ENCODE measurements around the gene SZRD1. TPM values are rescaled to one million over a fixed set of nuclear protein-coding genes. Genes with fewer than 3 reads are reported as not detected.
A peak's percentile ranks its signal among the peaks of the same experiment; 100 is the strongest.

The SZRD1 gene
- total and polyA plus RNA-seq, 9 of the 15 experiments (the other 6 are each of a cell fraction or from before 2014, with no cell fraction given), result 3.9 to 149 (median 82.5) TPM

DNA sequence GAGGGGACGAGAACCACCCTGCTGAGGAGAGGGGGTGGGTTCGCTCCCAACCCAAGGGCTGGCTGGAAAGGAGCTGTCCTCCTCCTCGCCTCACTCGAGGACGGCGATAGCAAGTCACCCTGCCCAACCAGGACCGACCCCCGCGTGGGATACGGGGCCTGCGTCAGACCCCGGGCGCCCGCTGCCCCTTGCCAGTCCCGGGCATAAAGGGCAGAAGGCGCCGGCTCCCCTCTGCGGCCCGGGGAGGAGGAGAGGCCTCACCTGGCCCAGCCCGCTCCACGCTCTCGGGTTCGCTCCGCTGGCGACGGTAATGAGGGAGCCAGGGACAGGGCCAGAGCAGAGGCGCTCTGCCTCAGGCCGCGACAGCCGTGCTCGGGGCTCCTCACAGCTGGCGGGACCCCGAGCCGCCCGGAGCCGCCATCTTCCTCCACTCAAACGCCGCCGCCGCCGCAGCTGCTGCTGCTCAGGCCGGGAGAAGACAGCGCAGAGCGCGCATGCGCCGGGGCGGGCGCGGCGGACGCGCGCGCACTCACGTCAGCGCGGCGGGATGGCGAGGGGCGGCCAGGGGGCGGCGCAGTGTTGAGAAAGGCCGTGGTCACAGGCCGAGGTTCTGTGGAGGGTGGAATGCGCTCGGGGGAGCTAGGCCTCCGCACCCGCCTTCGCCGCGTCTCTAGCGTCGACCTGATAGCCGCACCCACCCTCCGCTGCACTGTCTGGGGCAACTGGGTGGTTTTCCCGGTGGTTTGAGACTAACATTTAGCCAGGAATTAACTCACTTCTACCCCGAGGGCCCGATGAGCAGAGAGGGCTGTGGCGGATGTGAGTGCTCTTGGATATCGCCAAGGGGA lies 14.8 kb upstream of the SZRD1 start, which contains the start of gene FBXO42 (continued):
- TF ChIP-seq ZHX1 (conservative IDR thresholded peaks at IDR 0.05; ENCODE audit: low read length) (no peak), DMBX1 (CRISPR knock-in tag; IDR thresholded peaks at IDR 0.05; ENCODE audit: borderline replicate concordance) (peak; percentile 82), CGGBP1 (CRISPR knock-in tag; IDR thresholded peaks at IDR 0.05) (peak; percentile 76; the same call in 1 of the 2 replicates), POLR2AphosphoS2 (IDR thresholded peaks at IDR 0.05; ENCODE audit: low read length) (peak; percentile 50; the same call in 1 of the 2 replicates), ZNF311 (CRISPR knock-in tag; IDR thresholded peaks at IDR 0.05) (no peak), NEUROD1 (IDR thresholded peaks at IDR 0.05; ENCODE audit: borderline replicate concordance, low read depth, low read length, partially characterized antibody) (peak; percentile 48), CBX5 (IDR thresholded peaks at IDR 0.05; ENCODE audit: borderline replicate concordance, low read depth) (0 out of 2 replicates have a peak, but pooled peaks have one; percentile 54), BRD9 (IDR thresholded peaks at IDR 0.05; ENCODE audit: low read depth, partially characterized antibody) (peak; percentile 79), HSF4 (CRISPR knock-in tag; IDR thresholded peaks at IDR 0.05; ENCODE audit: borderline replicate concordance) (no peak), RBBP5 (IDR thresholded peaks at IDR 0.05; ENCODE audit: borderline replicate concordance, insufficient read depth, low read length, poor library complexity, severe bottlenecking) (peak; percentile 98), MTA1 (IDR thresholded peaks at IDR 0.05; ENCODE audit: borderline replicate concordance) (no peak), NCOA4 (IDR thresholded peaks at IDR 0.05; ENCODE audit: partially characterized antibody) (no peak), SRSF9 (IDR thresholded peaks at IDR 0.05; ENCODE audit: borderline replicate concordance, low read depth, low read length) (no peak), POLR2AphosphoS5 (IDR thresholded peaks at IDR 0.05; ENCODE audit: control insufficient read depth, insufficient read depth, low read depth, low read length) (peak; percentile 80), HMGN3 (IDR thresholded peaks at IDR 0.05; ENCODE audit: borderline replicate concordance, extremely low read depth, insufficient read length, low read depth, low read length) (peak; percentile 88), PCBP2 (IDR thresholded peaks at IDR 0.05; ENCODE audit: low read depth, low read length, poor library complexity, severe bottlenecking) (no peak), ZNF57 (CRISPR knock-in tag; IDR thresholded peaks at IDR 0.05) (0 out of 2 replicates have a peak, but pooled peaks have one; percentile 16), SIN3A (IDR thresholded peaks at IDR 0.05; ENCODE audit: borderline replicate concordance in 2 of 2, control insufficient read depth in 1 of 2, low read depth in 2 of 2, low read length in 2 of 2) (peak; percentile 0 to 73; a peak in 2 of 4 replicates), SP2 (IDR thresholded peaks at IDR 0.05; ENCODE audit: extremely low read depth, low read depth, low read length, poor library complexity, severe bottlenecking) (no peak), POLR2A (conservative IDR thresholded peaks at IDR 0.05) (peak; percentile 91), ZNF140 (CRISPR knock-in tag; IDR thresholded peaks at IDR 0.05) (no peak)
- TF ChIP-seq, protein P1, sequence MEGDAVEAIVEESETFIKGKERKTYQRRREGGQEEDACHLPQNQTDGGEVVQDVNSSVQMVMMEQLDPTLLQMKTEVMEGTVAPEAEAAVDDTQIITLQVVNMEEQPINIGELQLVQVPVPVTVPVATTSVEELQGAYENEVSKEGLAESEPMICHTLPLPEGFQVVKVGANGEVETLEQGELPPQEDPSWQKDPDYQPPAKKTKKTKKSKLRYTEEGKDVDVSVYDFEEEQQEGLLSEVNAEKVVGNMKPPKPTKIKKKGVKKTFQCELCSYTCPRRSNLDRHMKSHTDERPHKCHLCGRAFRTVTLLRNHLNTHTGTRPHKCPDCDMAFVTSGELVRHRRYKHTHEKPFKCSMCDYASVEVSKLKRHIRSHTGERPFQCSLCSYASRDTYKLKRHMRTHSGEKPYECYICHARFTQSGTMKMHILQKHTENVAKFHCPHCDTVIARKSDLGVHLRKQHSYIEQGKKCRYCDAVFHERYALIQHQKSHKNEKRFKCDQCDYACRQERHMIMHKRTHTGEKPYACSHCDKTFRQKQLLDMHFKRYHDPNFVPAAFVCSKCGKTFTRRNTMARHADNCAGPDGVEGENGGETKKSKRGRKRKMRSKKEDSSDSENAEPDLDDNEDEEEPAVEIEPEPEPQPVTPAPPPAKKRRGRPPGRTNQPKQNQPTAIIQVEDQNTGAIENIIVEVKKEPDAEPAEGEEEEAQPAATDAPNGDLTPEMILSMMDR (IDR thresholded peaks at IDR 0.05 in 2 of 3, conservative IDR thresholded peaks at IDR 0.05 in 1 of 3; ENCODE audit: insufficient read depth in 2 of 3, low read depth in 1 of 3, low read length in 3 of 3), result peak; percentile 56 to 78 (median 73)
